HG03045 (cell line): Measurements from ENCODE around the gene ZC2HC1B.

Source experiments
- ATAC-seq: cut with Tn5 transposase; IDR thresholded peaks from one replicate; pipeline ENCODE4 v1.9.1; 2021; ENCODE audit warnings: mild to moderate bottlenecking, moderate library complexity; ENCODE audit not compliant: unreplicated experiment

The ZC2HC1B gene

GRCh38 chr6:143928853-143929252, 64.6 kb downstream of the ZC2HC1B start:
- ATAC-seq: no peak

GRCh38 chr6:143929975-143930374, 65.7 kb downstream of the ZC2HC1B start:
- no peak for ATAC-seq

- no peak for ATAC-seq
Measured at GRCh38 chr6:143934331-143934730, 70.1 kb downstream of the ZC2HC1B start.

- ATAC-seq: no peak
Measured at GRCh38 chr6:143934867-143935266, 70.6 kb downstream of the ZC2HC1B start.

GRCh38 chr6:143936347-143936746, 72.1 kb downstream of the ZC2HC1B start:
- no peak for ATAC-seq

GRCh38 chr6:143936778-143937667, 72.7 kb downstream of the ZC2HC1B start:
- ATAC-seq: no peak

- no peak for ATAC-seq
Measured at GRCh38 chr6:143937668-143937970, 73.3 kb downstream of the ZC2HC1B start.

- no peak for ATAC-seq
Measured at GRCh38 chr6:143939364-143939763, 75.1 kb downstream of the ZC2HC1B start.

GRCh38 chr6:143940011-143940597, 75.8 kb downstream of the ZC2HC1B start:
- ATAC-seq: peak; percentile 94

GRCh38 chr6:143941852-143942627, 77.8 kb downstream of the ZC2HC1B start:
- no peak for ATAC-seq

GRCh38 chr6:143948208-143948607, 83.9 kb downstream of the ZC2HC1B start:
- no peak for ATAC-seq

GRCh38 chr6:143949535-143949934, 85.3 kb downstream of the ZC2HC1B start:
- no peak for ATAC-seq

- ATAC-seq: no peak
Measured at GRCh38 chr6:143949962-143950361, 85.7 kb downstream of the ZC2HC1B start.

- ATAC-seq: no peak
Measured at GRCh38 chr6:143950875-143951274, 86.6 kb downstream of the ZC2HC1B start.

- ATAC-seq: no peak
Measured at GRCh38 chr6:143952060-143952778, 87.9 kb downstream of the ZC2HC1B start.

GRCh38 chr6:143952947-143953701, 88.8 kb downstream of the ZC2HC1B start:
- ATAC-seq: no peak

GRCh38 chr6:143953922-143954321, 89.6 kb downstream of the ZC2HC1B start:
- ATAC-seq: no peak

GRCh38 chr6:143955971-143956370, 91.7 kb downstream of the ZC2HC1B start:
- ATAC-seq: no peak

- no peak for ATAC-seq
Measured at GRCh38 chr6:143957679-143958274, 93.5 kb downstream of the ZC2HC1B start.

GRCh38 chr6:143958839-143959399, 94.6 kb downstream of the ZC2HC1B start:
- no peak for ATAC-seq
